Activated CD8-positive, alpha-beta T cell treated with anti-CD3 and anti-CD28 coated beads, Interleukin-2, amount 10 ng/mL, durations not matched to agents 7 days and 5 days (primary cell): ENCODE data around the gene EXOSC10. TPM values are rescaled to one million over a fixed set of nuclear protein-coding genes. Genes with fewer than 3 reads are reported as not detected.

Experiments used
- ATAC-seq: fragments of 150-1000 bp; cut with Tn5 transposase; one replicate; pipeline ENCODE4 v1.10.0; 2021; ENCODE audit warnings: moderate library complexity
- CTCF ChIA-PET: fragments of 350-600 bp; sonication (Branson Sonifier 250); formaldehyde crosslinking; loops from one replicate; lab custom pipeline; 2021; ENCODE audit warnings: antibody characterized with exemption; lab: Charles Lee
- POLR2A ChIA-PET: fragments of 350-600 bp; sonication (Branson Sonifier 250); formaldehyde crosslinking; loops from one replicate; lab custom pipeline; 2021; ENCODE audit warnings: antibody characterized with exemption; lab: Charles Lee
- DNase-seq: peaks from one replicate; pipeline ENCODE4 v3.0.0-alpha.2; 2020
- H3K27ac Mint-ChIP-seq: one replicate; pipeline ENCODE4 v1.8.0; 2021; ENCODE audit warnings: mild to moderate bottlenecking, mixed read lengths
- H3K27me3 Mint-ChIP-seq: one replicate; pipeline ENCODE4 v1.8.0; 2021; ENCODE audit warnings: low read depth, mixed read lengths
- H3K36me3 Mint-ChIP-seq: one replicate; pipeline ENCODE4 v1.8.0; 2021; ENCODE audit warnings: low read depth, mixed read lengths
- H3K4me1 Mint-ChIP-seq: one replicate; pipeline ENCODE4 v1.8.0; 2021; ENCODE audit warnings: low read depth, mixed read lengths
- H3K4me3 Mint-ChIP-seq: one replicate; pipeline ENCODE4 v1.8.0; 2021; ENCODE audit warnings: mild to moderate bottlenecking, mixed read lengths
- H3K9me3 Mint-ChIP-seq: one replicate; pipeline ENCODE4 v1.8.0; 2022; ENCODE audit warnings: mixed read lengths; ENCODE audit not compliant: insufficient read depth
- total RNA-seq, 2 experiments: library from RNA; stranded (reverse); gene quantifications; one replicate each; pipeline ENCODE4 v1.2.3, GENCODE V29; 2021

Gene EXOSC10
- 10 to 100 TPM; 86.1 to 89.8 TPM for total RNA-seq

DNA sequence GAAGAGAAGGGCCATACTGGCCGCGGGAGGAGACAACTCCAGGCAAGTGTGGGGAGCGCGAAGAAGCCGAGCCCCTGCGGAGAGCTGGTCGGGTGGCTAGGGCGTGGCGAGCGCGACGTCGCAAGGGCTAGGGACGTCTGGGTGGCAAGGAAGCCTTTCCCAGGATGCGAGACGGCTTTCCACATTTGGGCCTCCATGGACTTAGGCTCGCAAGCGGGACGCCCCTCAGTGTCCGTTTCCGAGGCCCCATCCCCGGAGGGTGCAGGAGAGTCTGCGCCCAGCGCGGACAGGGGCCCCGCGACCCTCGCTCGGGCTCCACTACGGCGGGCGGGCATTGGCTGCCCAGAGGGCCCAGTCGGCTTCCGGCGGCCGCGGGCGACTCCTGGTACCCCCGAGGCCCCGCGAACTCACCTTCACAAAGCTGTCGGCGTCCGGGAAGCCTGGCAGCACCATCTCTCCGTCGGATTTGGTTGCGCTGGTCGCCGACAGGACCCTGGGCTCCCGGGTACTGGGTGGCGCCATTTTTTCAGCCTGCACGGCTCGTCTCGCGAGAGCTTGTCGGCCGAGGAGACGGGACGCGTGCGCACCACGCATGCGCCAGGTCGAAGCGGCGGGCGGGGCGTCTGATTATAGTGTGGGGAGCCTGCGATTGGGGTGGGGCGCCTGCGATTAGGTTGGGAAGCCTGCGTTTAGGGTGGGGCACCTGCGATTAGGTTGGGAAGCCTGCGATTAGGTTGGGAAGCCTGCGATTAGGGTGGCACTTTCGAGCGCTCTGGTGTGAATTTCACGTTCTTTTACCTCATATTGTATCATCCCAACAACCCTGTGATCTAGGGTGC lies at the start of gene EXOSC10:
TSS of gene EXOSC10 (minus strand) at position 560 of the 839 bp plus-strand sequence. CDS start at position 522, 38 bp downstream.
- POLR2A ChIA-PET: interaction anchor here (0.6 to 2.2 kb wide), 16 partner anchors 8 to 582 kb away, joined by 3 to 10 read pairs (median 3); partner anchors contain the start of genes SRM, TARDBP and UBIAD1
- peaks cover 23% of the 10 kb centered on the region for H3K36me3 Mint-ChIP-seq
- CTCF ChIA-PET: interaction anchor here (0.7 to 9.3 kb wide), 6 partner anchors 8 to 63 kb away, joined by 3 to 94 read pairs (median 6); partner anchors contain the start of gene SRM
- ATAC-seq (peak; percentile 96), DNase-seq (peak; percentile 97)
- H3K9me3 Mint-ChIP-seq: no peaks in the 10 kb centered on the region
- peak within 1 kb of the TSS; percentile 91 for H3K4me3 Mint-ChIP-seq
- peak within 1 kb of the TSS; percentile 96 for H3K27ac Mint-ChIP-seq
- H3K4me1 Mint-ChIP-seq: peaks cover 13% of the 10 kb centered on the region
- no peaks in the 10 kb centered on the region for H3K27me3 Mint-ChIP-seq

GRCh38 chr1:11147197-11147770 lies 47.6 kb upstream of the EXOSC10 start:
- Mint-ChIP-seq H3K27me3 (no peaks in the 10 kb centered on the region), H3K4me3 (no peak overlapping the region), H3K27ac (no peak overlapping the region), H3K36me3 (peaks cover 43% of the 10 kb centered on the region), H3K9me3 (no peaks in the 10 kb centered on the region), H3K4me1 (peaks cover 6% of the 10 kb centered on the region)
- ChIA-PET CTCF (interaction anchor here (1.9 to 3.1 kb wide), 2 partner anchors 10 to 110 kb away, joined by 4 to 13 read pairs; no protein-coding TSS in a partner anchor), POLR2A (no interaction called here)
- DNase-seq (no peak), ATAC-seq (no peak)

DNA sequence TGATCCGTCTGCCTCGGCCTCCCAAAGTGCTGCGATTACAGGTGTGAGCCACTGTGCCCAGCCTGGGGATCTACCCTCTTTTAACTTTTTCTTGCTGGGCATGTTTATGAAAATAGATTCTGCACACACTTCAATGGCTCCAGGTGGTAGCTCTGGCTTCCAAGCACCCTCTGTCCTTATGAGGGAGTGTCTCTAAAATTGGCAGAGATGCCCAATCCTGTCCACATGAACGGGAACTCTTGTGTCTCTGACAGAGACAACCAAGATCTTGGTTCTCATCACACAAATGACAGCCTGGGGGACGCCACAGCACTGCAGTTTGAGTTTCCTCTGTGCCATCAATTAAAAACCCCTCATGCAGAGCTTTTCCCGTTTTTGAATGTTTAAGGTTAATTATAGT lies 46.1 kb upstream of the EXOSC10 start:
- Mint-ChIP-seq H3K27me3 (no peaks in the 10 kb centered on the region), H3K9me3 (no peaks in the 10 kb centered on the region), H3K27ac (no peak overlapping the region), H3K36me3 (peaks cover 46% of the 10 kb centered on the region), H3K4me3 (no peak overlapping the region), H3K4me1 (peaks cover 6% of the 10 kb centered on the region)
- ATAC-seq: no peak
- DNase-seq: no peak
- ChIA-PET POLR2A (interaction anchor here (0.7 kb wide), 1 partner anchor 42 kb away, joined by 4 read pairs; no protein-coding TSS in a partner anchor), CTCF (interaction anchor here (3.1 kb wide), 1 partner anchor 108 kb away, joined by 13 read pairs; no protein-coding TSS in a partner anchor)

DNA sequence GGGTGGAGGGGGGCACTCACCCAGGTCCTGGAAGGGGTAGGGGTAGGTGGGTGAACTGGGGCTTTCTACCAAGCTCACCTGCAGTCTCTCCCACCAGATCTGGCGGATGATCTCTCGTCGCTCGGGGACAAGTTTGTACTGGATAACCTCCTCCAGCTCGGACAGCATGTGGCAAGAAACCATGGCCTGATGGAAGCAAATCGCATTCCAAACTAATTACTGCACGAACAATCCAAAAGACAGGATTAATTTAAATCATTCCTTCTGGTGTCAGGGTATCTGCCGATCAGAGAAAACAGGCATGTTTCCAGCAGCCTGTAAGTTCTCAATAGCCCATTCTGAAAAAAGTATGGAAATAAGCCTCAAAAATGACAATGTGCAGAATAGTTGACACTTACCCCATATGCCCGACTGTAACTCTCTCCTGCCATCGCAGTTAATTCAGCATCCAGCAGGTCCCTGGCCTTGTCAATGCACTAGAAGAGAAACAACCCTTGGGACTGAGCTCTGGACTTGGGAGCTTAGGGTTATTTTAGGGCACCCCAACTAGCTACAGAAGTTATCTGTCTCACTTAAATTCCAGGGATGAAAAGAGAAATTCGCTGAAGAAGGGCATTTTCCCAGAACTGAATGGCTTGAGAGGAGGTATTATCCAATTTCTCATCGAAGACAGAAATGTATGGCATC lies 45.0 kb upstream of the EXOSC10 start:
- Mint-ChIP-seq H3K9me3 (no peaks in the 10 kb centered on the region), H3K4me3 (no peak overlapping the region), H3K36me3 (peaks cover 47% of the 10 kb centered on the region), H3K4me1 (peaks cover 6% of the 10 kb centered on the region), H3K27me3 (no peaks in the 10 kb centered on the region), H3K27ac (no peak overlapping the region)
- POLR2A ChIA-PET: no interaction called here
- CTCF ChIA-PET: no interaction called here
- no peak for ATAC-seq
- no peak for DNase-seq

DNA sequence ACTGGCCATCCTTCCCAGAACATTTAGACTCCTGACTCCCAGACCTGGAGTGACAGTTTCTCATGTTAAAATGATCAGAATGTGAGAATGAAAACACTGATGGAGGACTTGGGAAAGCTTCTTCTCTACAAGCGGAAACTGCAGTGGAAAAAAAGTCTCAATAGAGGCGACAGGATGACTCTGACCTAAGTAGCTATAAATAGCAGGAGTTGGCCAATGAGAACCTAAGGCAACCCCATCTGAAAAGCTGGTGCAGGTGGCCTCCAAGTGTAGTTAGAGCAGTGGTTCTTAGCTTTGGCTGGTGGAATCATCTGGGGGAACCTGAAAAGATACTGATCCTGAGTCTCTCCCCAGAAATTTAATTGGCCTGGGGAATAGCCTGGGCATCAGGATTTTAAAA lies 44.2 kb upstream of the EXOSC10 start:
- peaks cover 49% of the 10 kb centered on the region for H3K36me3 Mint-ChIP-seq
- no peak for ATAC-seq
- H3K27ac Mint-ChIP-seq: no peak overlapping the region
- H3K4me3 Mint-ChIP-seq: no peak overlapping the region
- DNase-seq: no peak
- CTCF ChIA-PET: interaction anchor here (0.7 kb wide), 1 partner anchor 106 kb away, joined by 3 read pairs; no protein-coding TSS in a partner anchor
- POLR2A ChIA-PET: no interaction called here
- H3K27me3 Mint-ChIP-seq: no peaks in the 10 kb centered on the region
- no peaks in the 10 kb centered on the region for H3K9me3 Mint-ChIP-seq
- peaks cover 6% of the 10 kb centered on the region for H3K4me1 Mint-ChIP-seq

- H3K36me3 Mint-ChIP-seq: peaks cover 53% of the 10 kb centered on the region
- CTCF ChIA-PET: no interaction called here
- no peak for DNase-seq
- no peak overlapping the region for H3K4me3 Mint-ChIP-seq
- no peak overlapping the region for H3K27ac Mint-ChIP-seq
- POLR2A ChIA-PET: no interaction called here
- peaks cover 6% of the 10 kb centered on the region for H3K4me1 Mint-ChIP-seq
- ATAC-seq: no peak
- no peaks in the 10 kb centered on the region for H3K9me3 Mint-ChIP-seq
- no peaks in the 10 kb centered on the region for H3K27me3 Mint-ChIP-seq
Measured at GRCh38 chr1:11143401-11143800, 43.7 kb upstream of the EXOSC10 start.

DNA sequence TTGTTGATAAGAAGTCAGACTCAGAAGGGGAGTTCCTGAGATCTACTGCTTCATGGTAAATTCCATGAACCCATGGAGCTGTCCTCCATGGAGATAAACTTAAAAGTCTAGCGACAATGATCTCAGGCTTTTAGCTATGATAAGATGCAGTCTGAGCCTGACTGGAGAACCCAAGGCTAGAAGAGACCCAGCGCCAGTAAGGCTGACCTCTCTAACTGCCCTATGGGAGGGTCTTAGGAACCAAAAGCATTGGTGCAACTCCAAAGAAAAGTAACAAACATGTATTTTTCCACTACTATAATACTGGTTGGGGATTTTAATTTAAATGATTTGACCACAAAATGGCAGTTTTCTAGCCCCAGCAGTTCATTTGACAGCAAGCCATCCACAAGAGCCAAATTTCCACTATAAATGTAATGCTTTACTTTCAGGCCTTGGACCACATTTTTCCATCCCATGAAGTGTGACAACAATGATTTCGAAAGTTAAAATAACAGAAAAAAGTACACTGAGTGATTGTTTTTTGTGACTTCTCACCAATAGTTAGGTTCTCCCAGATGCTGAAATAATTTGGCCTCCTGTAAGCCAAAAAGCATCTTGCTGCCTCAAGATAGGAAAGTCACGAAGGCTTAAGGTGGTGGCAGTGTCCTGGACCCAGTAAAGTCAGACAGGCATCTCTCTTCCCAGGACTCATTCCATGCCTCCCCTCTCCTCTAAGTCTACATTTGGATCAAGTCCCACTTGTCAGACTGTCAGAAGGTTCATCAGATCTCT lies 43.1 kb upstream of the EXOSC10 start:
- H3K9me3 Mint-ChIP-seq: no peaks in the 10 kb centered on the region
- no peak overlapping the region for H3K27ac Mint-ChIP-seq
- H3K36me3 Mint-ChIP-seq: peaks cover 52% of the 10 kb centered on the region

DNA sequence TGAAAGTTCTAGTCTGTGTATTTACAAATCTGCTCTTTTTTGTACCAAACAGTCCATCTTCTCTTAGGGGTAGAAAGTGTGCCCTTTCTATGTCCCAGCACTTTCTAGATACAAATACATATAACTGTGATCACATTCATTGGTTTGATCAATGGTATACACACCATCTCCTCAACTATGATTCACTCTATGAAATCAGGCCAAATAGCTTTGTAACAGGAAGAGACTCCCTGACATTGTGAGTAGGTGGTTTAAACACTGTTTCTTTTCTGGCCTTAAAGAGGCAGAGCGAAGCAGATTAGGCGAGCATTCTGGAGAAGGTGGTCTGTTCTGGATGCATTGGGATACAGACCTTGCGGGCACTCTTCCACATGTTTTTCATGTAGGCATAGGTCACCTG lies 39.3 kb upstream of the EXOSC10 start:
- POLR2A ChIA-PET: no interaction called here
- H3K4me1 Mint-ChIP-seq: peaks cover 3% of the 10 kb centered on the region
- H3K4me3 Mint-ChIP-seq: no peak overlapping the region
- peaks cover 36% of the 10 kb centered on the region for H3K36me3 Mint-ChIP-seq
- CTCF ChIA-PET: no interaction called here
- ATAC-seq (no peak), DNase-seq (no peak)
- H3K9me3 Mint-ChIP-seq: no peaks in the 10 kb centered on the region
- no peaks in the 10 kb centered on the region for H3K27me3 Mint-ChIP-seq
- no peak overlapping the region for H3K27ac Mint-ChIP-seq

More for the DNA sequence above, 43.1 kb upstream of the EXOSC10 start:
- ChIA-PET POLR2A (no interaction called here), CTCF (no interaction called here)
- Mint-ChIP-seq H3K4me3 (no peak overlapping the region), H3K4me1 (peaks cover 6% of the 10 kb centered on the region), H3K27me3 (no peaks in the 10 kb centered on the region)
- DNase-seq (no peak), ATAC-seq (no peak)

GRCh38 chr1:11138029-11138428 lies 38.4 kb upstream of the EXOSC10 start:
- no peak overlapping the region for H3K4me3 Mint-ChIP-seq
- H3K36me3 Mint-ChIP-seq: peaks cover 34% of the 10 kb centered on the region
- no peak overlapping the region for H3K27ac Mint-ChIP-seq
- ATAC-seq (no peak), DNase-seq (no peak)
- no peaks in the 10 kb centered on the region for H3K9me3 Mint-ChIP-seq
- H3K27me3 Mint-ChIP-seq: no peaks in the 10 kb centered on the region
- CTCF ChIA-PET: interaction anchor here (1.0 kb wide), 1 partner anchor 101 kb away, joined by 3 read pairs; no protein-coding TSS in a partner anchor
- no peaks in the 10 kb centered on the region for H3K4me1 Mint-ChIP-seq
- POLR2A ChIA-PET: no interaction called here

DNA sequence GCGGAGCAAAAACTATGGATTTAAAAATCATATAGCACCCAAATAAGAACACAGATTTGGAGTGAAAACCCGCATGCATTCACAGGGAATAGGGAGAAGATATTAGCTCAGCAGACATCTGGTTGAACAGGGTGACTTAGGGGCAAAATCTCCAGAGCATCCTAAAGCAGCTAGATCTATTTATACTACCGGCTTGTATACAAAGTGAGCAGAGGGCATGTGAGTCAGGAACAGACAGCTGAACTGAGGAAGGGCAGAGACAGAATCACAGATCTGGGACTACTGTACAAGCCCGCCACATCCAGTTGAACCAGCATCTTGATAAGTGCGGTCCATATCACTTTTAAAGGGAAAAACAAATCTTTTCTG lies 35.2 kb upstream of the EXOSC10 start:
- Mint-ChIP-seq H3K27ac (no peak overlapping the region), H3K4me3 (no peak overlapping the region), H3K27me3 (no peaks in the 10 kb centered on the region), H3K9me3 (no peaks in the 10 kb centered on the region), H3K36me3 (peaks cover 48% of the 10 kb centered on the region), H3K4me1 (no peaks in the 10 kb centered on the region)
- POLR2A ChIA-PET: no interaction called here
- CTCF ChIA-PET: no interaction called here
- ATAC-seq (no peak), DNase-seq (no peak)

- ATAC-seq (no peak), DNase-seq (no peak)
- H3K27ac Mint-ChIP-seq: no peak overlapping the region
- no peak overlapping the region for H3K4me3 Mint-ChIP-seq
- H3K4me1 Mint-ChIP-seq: no peaks in the 10 kb centered on the region
- H3K9me3 Mint-ChIP-seq: no peaks in the 10 kb centered on the region
- ChIA-PET POLR2A (interaction anchor here (0.6 kb wide), 1 partner anchor 42 kb away, joined by 3 read pairs; no protein-coding TSS in a partner anchor), CTCF (no interaction called here)
- H3K36me3 Mint-ChIP-seq: peaks cover 50% of the 10 kb centered on the region
- no peaks in the 10 kb centered on the region for H3K27me3 Mint-ChIP-seq
Measured at GRCh38 chr1:11134251-11134897, 34.7 kb upstream of the EXOSC10 start.
